K562 (cell line): ENCODE data around the gene RINL. TPM values are rescaled to one million over a fixed set of nuclear protein-coding genes. Genes with fewer than 3 reads are reported as not detected.

Source experiments
- CHAMP1 ChIP-seq: fragments of 450-650 bp; IDR thresholded peaks from 2 replicates; pipeline ENCODE4 v1.6.1; 2016; ENCODE audit warnings: mild to moderate bottlenecking
- FOXA1 ChIP-seq: fragments of 450-650 bp; IDR thresholded peaks from 2 replicates; pipeline ENCODE4 v1.6.1; 2016; ENCODE audit warnings: mild to moderate bottlenecking, borderline replicate concordance
- HMGXB4 ChIP-seq: sonication (generic); formaldehyde crosslinking; IDR thresholded peaks from 2 replicates; pipeline ENCODE4 v1.8.1; 2023; ENCODE audit warnings: mild to moderate bottlenecking, missing genetic modification reagents
- IRF1 ChIP-seq: sonication (generic); formaldehyde crosslinking; IDR thresholded peaks from 2 replicates; pipeline ENCODE4 v1.8.0; 2022; ENCODE audit warnings: missing genetic modification reagents, mild to moderate bottlenecking, borderline replicate concordance
- IRF2 ChIP-seq: sonication (generic); formaldehyde crosslinking; IDR thresholded peaks from 2 replicates; pipeline ENCODE4 v1.8.1; 2022; ENCODE audit warnings: mild to moderate bottlenecking, missing genetic modification reagents
- MCM3 ChIP-seq: fragments of 450-650 bp; IDR thresholded peaks from 2 replicates; pipeline ENCODE4 v1.6.1; 2016
- MIER1 ChIP-seq: fragments of 450-650 bp; IDR thresholded peaks from 2 replicates; pipeline ENCODE4 v1.6.1; 2016; ENCODE audit warnings: antibody characterized with exemption, mild to moderate bottlenecking, low read depth
- MTA1 ChIP-seq: fragments of 450-650 bp; IDR thresholded peaks from 2 replicates; pipeline ENCODE4 v1.6.1; 2017; ENCODE audit warnings: borderline replicate concordance
- NONO ChIP-seq, 2 experiments: fragments of 200-400 bp in 1 of 2; fragments of 450-650 bp in 1 of 2; formaldehyde crosslinking in 1 of 2; IDR thresholded peaks; 2 replicates each; pipeline ENCODE4 v1.6.1; 2017; ENCODE audit warnings: low read depth in 2 of 2, mild to moderate bottlenecking in 2 of 2, moderate library complexity in 2 of 2, low read length in 1 of 2
- PHB ChIP-seq: fragments of 250-450 bp; sonication (Bioruptor Pico); IDR thresholded peaks from 2 replicates; pipeline ENCODE4 v1.5.0; 2021
- PHB2 ChIP-seq: fragments of 450-650 bp; IDR thresholded peaks from 2 replicates; pipeline ENCODE4 v1.6.1; 2017; ENCODE audit warnings: low read depth
- RFX7 ChIP-seq: fragments of 250-450 bp; sonication (Bioruptor Pico); IDR thresholded peaks from 2 replicates; pipeline ENCODE4 v1.5.1; 2021; ENCODE audit warnings: mild to moderate bottlenecking
- TAF7 ChIP-seq: fragments of 450-650 bp; IDR thresholded peaks from 2 replicates; pipeline ENCODE4 v1.6.1; 2016; ENCODE audit warnings: missing genetic modification characterization, missing compliant biosample characterization
- TEAD2 ChIP-seq: fragments of 450-650 bp; IDR thresholded peaks from 2 replicates; pipeline ENCODE4 v1.6.1; 2016; ENCODE audit warnings: missing genetic modification characterization, control low read depth, missing compliant biosample characterization
- USF2 ChIP-seq: sonication (generic); formaldehyde crosslinking; IDR thresholded peaks from 2 replicates; pipeline ENCODE4 v1.5.0; 2020; ENCODE audit warnings: missing genetic modification reagents
- ZBTB7A ChIP-seq: IDR thresholded peaks from 2 replicates; pipeline ENCODE4 v1.6.1; 2011; ENCODE audit warnings: low read depth, mild to moderate bottlenecking, low read length, moderate library complexity, borderline replicate concordance; ENCODE audit not compliant: control insufficient read depth
- ZEB2 ChIP-seq: fragments of 450-650 bp; IDR thresholded peaks from 2 replicates; pipeline ENCODE4 v1.6.1; 2016
- ZFP91 ChIP-seq: sonication (generic); formaldehyde crosslinking; IDR thresholded peaks from 2 replicates; pipeline ENCODE4 v1.8.0; 2022; ENCODE audit warnings: mild to moderate bottlenecking, missing genetic modification reagents
- ZNF589 ChIP-seq: fragments of 200-800 bp; sonication (Bioruptor generic); IDR thresholded peaks from 2 replicates; pipeline ENCODE4 v1.6.1; 2016; ENCODE audit warnings: low read depth, missing genetic modification characterization, missing compliant biosample characterization
- ZNF778 ChIP-seq: fragments of 450-650 bp; formaldehyde crosslinking; IDR thresholded peaks from 2 replicates; pipeline ENCODE4 v1.4.0; 2020; ENCODE audit warnings: mild to moderate bottlenecking, moderate library complexity
- ZNF830 ChIP-seq: fragments of 250-450 bp; sonication (Bioruptor Pico); IDR thresholded peaks from 2 replicates; pipeline ENCODE4 v1.5.0; 2021; ENCODE audit warnings: mild to moderate bottlenecking
- polyA plus RNA-seq, 8 experiments: library from polyadenylated mRNA; depleted of rRNA in 4 of 8; stranded (reverse) in 5 of 8; unstranded in 3 of 8; fragments of >200 nt; fragmentation: Nextera tagmentation in 2 of 8; fragmentation: Illumina TruSeq in 1 of 8; extraction: Ambion mirVana in 2 of 8; extraction: Trizol in 1 of 8; gene quantifications; 2 replicates each; pipeline versions ENCODE4 v1.2.1 to v1.2.3, GENCODE V29; 2011 to 2014; ENCODE audit warnings: inconsistent platforms in 1 of 8, missing spikeins in 1 of 8
- total RNA-seq, 7 experiments: library from RNA; depleted of rRNA in 6 of 7; stranded (reverse); fragments of >200 nt in 6 of 7; fragmentation: Illumina TruSeq in 2 of 7; extraction: Trizol in 2 of 7; gene quantifications; 2 replicates each; pipeline versions ENCODE4 v1.2.1 to v1.2.3, GENCODE V29; 2011 to 2021; ENCODE audit warnings: low replicate concordance in 1 of 7

RINL gene
- total and polyA plus RNA-seq, 9 of the 15 experiments (the other 6 are each of a cell fraction or from before 2014, with no cell fraction given), result 0.82 to 10.9 (median 4.9) TPM

GRCh38 chr19:38819231-38819920 is 58.7 kb downstream of the RINL start (continued):
- TF ChIP-seq ZFP91 (CRISPR knock-in tag), result no peak
- peak; percentile 95 for TF ChIP-seq ZEB2
- no peak for TF ChIP-seq ZNF589 (CRISPR knock-in tag)
- 0 out of 2 replicates have a peak, but pooled peaks have one; percentile 43 for TF ChIP-seq MTA1
- no peak for TF ChIP-seq IRF1
- TF ChIP-seq MIER1, result no peak
- TF ChIP-seq FOXA1, result no peak
- TF ChIP-seq PHB (CRISPR knock-in tag), result no peak
- TF ChIP-seq USF2 (CRISPR knock-in tag), result no peak
- no peak for TF ChIP-seq TAF7 (tag)
- TF ChIP-seq PHB2, result no peak
- TF ChIP-seq RFX7 (CRISPR knock-in tag), result no peak
- peak; percentile 79; the same call in 1 of the 2 replicates for TF ChIP-seq ZBTB7A
- no peak for TF ChIP-seq IRF2 (CRISPR knock-in tag)
- TF ChIP-seq ZNF778 (CRISPR knock-in tag), result no peak
- no peak for TF ChIP-seq CHAMP1
- TF ChIP-seq NONO (IDR thresholded peaks at IDR 0.05; ENCODE audit: low read depth in 2 of 2, low read length in 1 of 2), result no peak
- no peak for TF ChIP-seq ZNF830 (CRISPR knock-in tag)
- no peak for TF ChIP-seq TEAD2
- TF ChIP-seq HMGXB4 (CRISPR knock-in tag), result no peak
- TF ChIP-seq MCM3, result no peak
